HepG2 (cell line): ENCODE measurements around the gene STK38L. TPM values are rescaled to one million over a fixed set of nuclear protein-coding genes. Genes with fewer than 3 reads are reported as not detected.

Source experiments
- ATAC-seq: fragments of 200-7000 bp; cut with Tn5 transposase; 3 replicates; pipeline ENCODE4 v1.9.1; 2020; ENCODE audit warnings: mild to moderate bottlenecking, moderate library complexity
- BruUV-seq: library from RNA; stranded (reverse); fragments of 400-500 nt; replicated peaks from 2 replicates; lab custom pipeline; 2021; lab: Mats Ljungman, UMichigan
- CTCF ChIA-PET: fragments of 300-600 bp; formaldehyde crosslinking; extraction: SDS; loops from one replicate; lab custom pipeline; 2021; ENCODE audit warnings: low total read pairs, inconsistent platforms, low intra/inter-chr PET ratio; lab: Yijun Ruan, JAX
- POLR2A ChIA-PET: fragments of 350-600 bp; sonication (Branson Sonifier 250); formaldehyde crosslinking; loops from one replicate; lab custom pipeline; 2020; ENCODE audit warnings: antibody characterized with exemption, inconsistent platforms; lab: Yijun Ruan, JAX
- DNase-seq: peaks from one replicate; pipeline ENCODE4 v3.0.0-alpha.2; 2015; ENCODE audit warnings: low spot score
- FAIRE-seq: peaks from 3 replicates; lab custom pipeline; 2011; peaks lifted over from hg19 to GRCh38; lab: Jason Lieb, UNC
- H2AFZ ChIP-seq: one replicate; pipeline ENCODE4 v1.6.1; 2011; ENCODE audit warnings: low read length, inconsistent platforms
- H3K27ac ChIP-seq: fragments of 300-600 bp; 3 replicates; pipeline ENCODE4 v1.8.0; 2011; ENCODE audit warnings: mixed run types, mild to moderate bottlenecking, mixed read lengths, low read length, inconsistent platforms; ENCODE audit not compliant: insufficient read depth; ENCODE audit errors: extremely low read length
- H3K27me3 ChIP-seq, 2 experiments: fragments of 200-600 bp in 1 of 2; 2 replicates in 1 of 2; 3 replicates in 1 of 2; pipeline versions ENCODE4 v1.6.0 to v1.8.0; 2011; ENCODE audit warnings: low read length in 2 of 2, mild to moderate bottlenecking in 2 of 2, moderate library complexity in 2 of 2, inconsistent platforms in 1 of 2; ENCODE audit not compliant: insufficient read depth in 2 of 2, control insufficient read depth in 1 of 2
- H3K36me3 ChIP-seq, 2 experiments: fragments of 200-600 bp in 1 of 2; replicated peaks in 1 of 2; 2 replicates in 1 of 2; 3 replicates in 1 of 2; pipeline versions ENCODE4 v1.5.1 to v1.8.0; 2011; ENCODE audit warnings: low read length in 2 of 2, inconsistent platforms in 1 of 2; ENCODE audit not compliant: insufficient read depth in 2 of 2, control insufficient read depth in 1 of 2
- H3K4me1 ChIP-seq: 2 replicates; pipeline ENCODE4 v1.5.1; 2012; ENCODE audit warnings: low read length, inconsistent platforms; ENCODE audit not compliant: insufficient read depth
- H3K4me2 ChIP-seq: 2 replicates; pipeline ENCODE4 v1.6.0; 2011; ENCODE audit warnings: low read depth, low read length, inconsistent platforms
- H3K4me3 ChIP-seq, 3 experiments: fragments of 200-600 bp in 1 of 3; sonication (generic), shearing (Covaris generic) in 1 of 3; replicated peaks in 1 of 3; 2 replicates each; pipeline ENCODE4 v1.5.1; 2011 to 2016; ENCODE audit warnings: low read length in 3 of 3, inconsistent platforms in 2 of 3, low read depth in 2 of 3, mild to moderate bottlenecking in 2 of 3, control low read depth in 1 of 3, mixed read lengths in 1 of 3; ENCODE audit not compliant: insufficient read depth in 1 of 3
- H3K79me2 ChIP-seq: one replicate; pipeline ENCODE4 v1.6.1; 2011; ENCODE audit warnings: low read length, inconsistent platforms; ENCODE audit not compliant: insufficient read depth
- H3K9ac ChIP-seq: 2 replicates; pipeline ENCODE4 v1.6.0; 2011; ENCODE audit warnings: mild to moderate bottlenecking, low read depth, low read length, inconsistent platforms; ENCODE audit not compliant: insufficient read depth
- H3K9me3 ChIP-seq: 2 replicates; pipeline ENCODE4 v1.5.1; 2012; ENCODE audit warnings: mild to moderate bottlenecking, low read length
- H4K20me1 ChIP-seq: 2 replicates; pipeline ENCODE4 v1.6.0; 2011; ENCODE audit warnings: inconsistent platforms, mild to moderate bottlenecking, low read length, moderate library complexity; ENCODE audit not compliant: insufficient read depth
- HNF1B ChIP-seq: sonication (generic); formaldehyde crosslinking; IDR thresholded peaks from 2 replicates; pipeline ENCODE4 v1.5.1; 2020; ENCODE audit warnings: mild to moderate bottlenecking, moderate library complexity, missing genetic modification reagents
- HOXA5 ChIP-seq: sonication (generic); formaldehyde crosslinking; IDR thresholded peaks from 2 replicates; pipeline ENCODE4 v1.4.0; 2020; ENCODE audit warnings: missing genetic modification reagents
- HOXD1 ChIP-seq: sonication (generic); formaldehyde crosslinking; IDR thresholded peaks from 2 replicates; pipeline ENCODE4 v1.5.0; 2020; ENCODE audit warnings: missing genetic modification reagents
- SMARCE1 ChIP-seq: fragments of 450-650 bp; IDR thresholded peaks from 2 replicates; pipeline ENCODE4 v1.6.1; 2017; ENCODE audit warnings: borderline replicate concordance
- ZBTB3 ChIP-seq: sonication (generic); formaldehyde crosslinking; IDR thresholded peaks from 2 replicates; pipeline ENCODE4 v1.4.0; 2020; ENCODE audit warnings: low read depth, mild to moderate bottlenecking, moderate library complexity, missing genetic modification reagents, borderline replicate concordance
- ZNF891 ChIP-seq: sonication (generic); formaldehyde crosslinking; IDR thresholded peaks from 2 replicates; pipeline ENCODE4 v1.5.0; 2020; ENCODE audit warnings: mild to moderate bottlenecking, missing genetic modification reagents
- WGBS: methylation state at CpG from one replicate; pipeline ENCODE4 v1.1.6; 2017; ENCODE audit warnings: low lambda C conversion rate; 5-methylcytosine and 5-hydroxymethylcytosine counted together
- in situ Hi-C: cut with HindIII; loops from 2 replicates; pipeline ENCODE4 v1.10.0; 2017; ENCODE audit warnings: low pct_unique_long_range_greater_than_20kb; ENCODE audit not compliant: extremely low pct_ligation_motif_present
- intact Hi-C: fragments of 100-400 bp; cut with micrococcal nuclease; formaldehyde crosslinking; loops from one replicate; pipeline ENCODE4 v1.10.0; 2022; ENCODE audit not compliant: unreplicated experiment
- polyA plus RNA-seq, 8 experiments: library from polyadenylated mRNA; depleted of rRNA in 3 of 8; stranded (reverse) in 7 of 8; unstranded in 1 of 8; fragments of >200 nt; fragmentation: Illumina TruSeq in 4 of 8; extraction: Trizol in 4 of 8; gene quantifications; 2 replicates each; pipeline versions ENCODE4 v1.2.1 to v1.2.3, GENCODE V29; 2011 to 2016; ENCODE audit warnings: low read depth in 4 of 8, missing spikeins in 1 of 8, mixed read lengths in 1 of 8; ENCODE audit not compliant: insufficient read depth in 1 of 8
- total RNA-seq, 5 experiments: library from RNA; depleted of rRNA; stranded (reverse); fragments of >200 nt; fragmentation: Illumina TruSeq; extraction: Trizol; gene quantifications; 2 replicates each; pipeline ENCODE4 v1.2.3, GENCODE V29; 2016; ENCODE audit warnings: low read depth in 1 of 5

Gene STK38L
- total and polyA plus RNA-seq, 2 of the 13 experiments (the other 11 are each of a cell fraction or from before 2014, with no cell fraction given): 6.1 to 26.4 TPM

GRCh38 chr12:27236498-27236897 lies 7.6 kb upstream of the STK38L start:
- H3K36me3 ChIP-seq: no peaks in the 10 kb centered on the region
- H3K9me3 ChIP-seq: no peaks in the 10 kb centered on the region
- DNase-seq: no peak
- H3K9ac ChIP-seq: no peak overlapping the region
- WGBS: 53% methylated on average over 3 of the region's 3 CpGs
- TF ChIP-seq ZBTB3 (no peak), HOXA5 (CRISPR knock-in tag) (no peak), SMARCE1 (no peak), ZNF891 (CRISPR knock-in tag) (no peak), HOXD1 (CRISPR knock-in tag) (no peak), HNF1B (CRISPR knock-in tag) (no peak)
- TF ChIP-seq, all 625 proteins: peak for 0
- Histone ChIP-seq H3K27ac (no peak overlapping the region), H3K27me3 (no peaks in the 10 kb centered on the region), H2AFZ (no peak overlapping the region), H3K4me3 (no peak overlapping the region), H4K20me1 (no peaks in the 10 kb centered on the region), H3K4me1 (peaks cover 17% of the 10 kb centered on the region), H3K4me2 (no peak overlapping the region), H3K79me2 (no peaks in the 10 kb centered on the region)
- CTCF ChIA-PET: no interaction called here
- in situ Hi-C loops: no loop called here
- ATAC-seq (no peak), FAIRE-seq (no peak)
- intact Hi-C loops: no loop called here
- no TSS peak for BruUV-seq
- POLR2A ChIA-PET: no interaction called here
